ENCODE measurements around the gene GSG1L. TPM values are rescaled to one million over a fixed set of nuclear protein-coding genes. Genes with fewer than 3 reads are reported as not detected.

GSG1L gene
- total RNA-seq, 4 donors from 2014 or later, result not detected

GRCh38 chr16:27759301-27759871 lies 304.1 kb downstream of the GSG1L start:
- no peak for TF ChIP-seq CTCF (IDR thresholded peaks at IDR 0.05; ENCODE audit: low read depth)

GRCh38 chr16:27758544-27758943 lies 305.0 kb downstream of the GSG1L start:
- TF ChIP-seq CTCF (IDR thresholded peaks at IDR 0.05; ENCODE audit: low read depth), result no peak

GRCh38 chr16:27756206-27756970 lies 307.1 kb downstream of the GSG1L start:
- TF ChIP-seq CTCF (IDR thresholded peaks at IDR 0.05; ENCODE audit: low read depth), result no peak

GRCh38 chr16:27754788-27755690 lies 308.5 kb downstream of the GSG1L start:
- no peak for TF ChIP-seq CTCF (IDR thresholded peaks at IDR 0.05; ENCODE audit: low read depth)

GRCh38 chr16:27753563-27753962 lies 310.0 kb downstream of the GSG1L start:
- no peak for TF ChIP-seq CTCF (IDR thresholded peaks at IDR 0.05; ENCODE audit: low read depth)

- TF ChIP-seq CTCF (IDR thresholded peaks at IDR 0.05; ENCODE audit: low read depth), result no peak
Measured at GRCh38 chr16:27752241-27752640, 311.3 kb downstream of the GSG1L start.

GRCh38 chr16:27751676-27752075 lies 311.8 kb downstream of the GSG1L start:
- no peak for TF ChIP-seq CTCF (IDR thresholded peaks at IDR 0.05; ENCODE audit: low read depth)
